Measurements from ENCODE around the gene GNAL. TPM values are rescaled to one million over a fixed set of nuclear protein-coding genes. Genes with fewer than 3 reads are reported as not detected.

GNAL gene
- total RNA-seq, 1 experiment from 2014 or later, result 0.44 TPM

DNA sequence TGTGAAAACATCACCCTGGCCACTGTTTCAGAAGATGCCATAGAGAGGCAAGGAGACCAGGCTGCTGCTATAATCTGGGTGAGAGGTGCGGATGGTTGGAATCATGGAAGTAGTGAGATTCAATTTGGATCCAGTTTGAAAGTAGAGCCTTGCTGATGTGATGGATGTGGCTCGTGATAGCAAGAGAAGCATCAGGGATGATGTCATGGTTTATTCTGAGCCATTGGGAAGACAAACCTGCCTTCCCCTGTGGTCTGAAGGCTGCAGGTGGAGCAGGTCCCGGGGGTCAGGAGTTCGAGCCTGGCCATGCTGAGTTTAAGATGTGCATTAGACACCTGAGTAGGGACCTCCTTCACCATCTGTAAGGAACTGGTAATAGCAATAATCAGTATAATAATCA is 112.5 kb downstream of the GNAL start:
- no peak overlapping the region for H3K27ac ChIP-seq (ENCODE audit: low read length)
- CTCF ChIA-PET, result no interaction called here
- H3K36me3 ChIP-seq (ENCODE audit: control insufficient read depth, insufficient read depth, low read length), result no peaks in the 10 kb centered on the region
- intact Hi-C loops (cut with micrococcal nuclease; ENCODE audit: unreplicated experiment) (no loop called here), in situ Hi-C loops (cut with HindIII; ENCODE audit: low pct_unique_long_range_greater_than_20kb, low sequenced_read_pairs) (no loop called here)
- no peak for TF ChIP-seq TCF7L2 (IDR thresholded peaks at IDR 0.05; ENCODE audit: low read depth, low read length)
- no peak for TF ChIP-seq POLR2AphosphoS5 (IDR thresholded peaks at IDR 0.05; ENCODE audit: low read depth, low read length)
- TF ChIP-seq, protein P1, sequence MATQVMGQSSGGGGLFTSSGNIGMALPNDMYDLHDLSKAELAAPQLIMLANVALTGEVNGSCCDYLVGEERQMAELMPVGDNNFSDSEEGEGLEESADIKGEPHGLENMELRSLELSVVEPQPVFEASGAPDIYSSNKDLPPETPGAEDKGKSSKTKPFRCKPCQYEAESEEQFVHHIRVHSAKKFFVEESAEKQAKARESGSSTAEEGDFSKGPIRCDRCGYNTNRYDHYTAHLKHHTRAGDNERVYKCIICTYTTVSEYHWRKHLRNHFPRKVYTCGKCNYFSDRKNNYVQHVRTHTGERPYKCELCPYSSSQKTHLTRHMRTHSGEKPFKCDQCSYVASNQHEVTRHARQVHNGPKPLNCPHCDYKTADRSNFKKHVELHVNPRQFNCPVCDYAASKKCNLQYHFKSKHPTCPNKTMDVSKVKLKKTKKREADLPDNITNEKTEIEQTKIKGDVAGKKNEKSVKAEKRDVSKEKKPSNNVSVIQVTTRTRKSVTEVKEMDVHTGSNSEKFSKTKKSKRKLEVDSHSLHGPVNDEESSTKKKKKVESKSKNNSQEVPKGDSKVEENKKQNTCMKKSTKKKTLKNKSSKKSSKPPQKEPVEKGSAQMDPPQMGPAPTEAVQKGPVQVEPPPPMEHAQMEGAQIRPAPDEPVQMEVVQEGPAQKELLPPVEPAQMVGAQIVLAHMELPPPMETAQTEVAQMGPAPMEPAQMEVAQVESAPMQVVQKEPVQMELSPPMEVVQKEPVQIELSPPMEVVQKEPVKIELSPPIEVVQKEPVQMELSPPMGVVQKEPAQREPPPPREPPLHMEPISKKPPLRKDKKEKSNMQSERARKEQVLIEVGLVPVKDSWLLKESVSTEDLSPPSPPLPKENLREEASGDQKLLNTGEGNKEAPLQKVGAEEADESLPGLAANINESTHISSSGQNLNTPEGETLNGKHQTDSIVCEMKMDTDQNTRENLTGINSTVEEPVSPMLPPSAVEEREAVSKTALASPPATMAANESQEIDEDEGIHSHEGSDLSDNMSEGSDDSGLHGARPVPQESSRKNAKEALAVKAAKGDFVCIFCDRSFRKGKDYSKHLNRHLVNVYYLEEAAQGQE (IDR thresholded peaks at IDR 0.05; ENCODE audit: insufficient read depth in 1 of 2, low read depth in 2 of 2, low read length in 1 of 2), result no peak
- TF ChIP-seq SIN3A (IDR thresholded peaks at IDR 0.05; ENCODE audit: borderline replicate concordance, insufficient read depth, low read depth, low read length), result no peak
- TF ChIP-seq, protein P2, sequence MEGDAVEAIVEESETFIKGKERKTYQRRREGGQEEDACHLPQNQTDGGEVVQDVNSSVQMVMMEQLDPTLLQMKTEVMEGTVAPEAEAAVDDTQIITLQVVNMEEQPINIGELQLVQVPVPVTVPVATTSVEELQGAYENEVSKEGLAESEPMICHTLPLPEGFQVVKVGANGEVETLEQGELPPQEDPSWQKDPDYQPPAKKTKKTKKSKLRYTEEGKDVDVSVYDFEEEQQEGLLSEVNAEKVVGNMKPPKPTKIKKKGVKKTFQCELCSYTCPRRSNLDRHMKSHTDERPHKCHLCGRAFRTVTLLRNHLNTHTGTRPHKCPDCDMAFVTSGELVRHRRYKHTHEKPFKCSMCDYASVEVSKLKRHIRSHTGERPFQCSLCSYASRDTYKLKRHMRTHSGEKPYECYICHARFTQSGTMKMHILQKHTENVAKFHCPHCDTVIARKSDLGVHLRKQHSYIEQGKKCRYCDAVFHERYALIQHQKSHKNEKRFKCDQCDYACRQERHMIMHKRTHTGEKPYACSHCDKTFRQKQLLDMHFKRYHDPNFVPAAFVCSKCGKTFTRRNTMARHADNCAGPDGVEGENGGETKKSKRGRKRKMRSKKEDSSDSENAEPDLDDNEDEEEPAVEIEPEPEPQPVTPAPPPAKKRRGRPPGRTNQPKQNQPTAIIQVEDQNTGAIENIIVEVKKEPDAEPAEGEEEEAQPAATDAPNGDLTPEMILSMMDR (IDR thresholded peaks at IDR 0.05), result no peak
- POLR2A ChIA-PET, result no interaction called here
- H3K9me3 ChIP-seq (ENCODE audit: control insufficient read depth, insufficient read depth, low read depth, low read length), result no peaks in the 10 kb centered on the region
- DNase-seq (ENCODE audit: low read depth, low spot score), result no peak
- no TSS peak for BruUV-seq (replicated peaks)
- no peaks in the 10 kb centered on the region; the same call in 1 of the 2 replicates for H3K27me3 ChIP-seq (ENCODE audit: control insufficient read depth, insufficient read depth, low read length)
- H3K4me1 ChIP-seq (ENCODE audit: control insufficient read depth, insufficient read depth, low read length), result no peaks in the 10 kb centered on the region
- no peak for ATAC-seq
- no peak overlapping the region for H3K4me3 ChIP-seq (ENCODE audit: low read depth in 2 of 2, low read length in 2 of 2)

DNA sequence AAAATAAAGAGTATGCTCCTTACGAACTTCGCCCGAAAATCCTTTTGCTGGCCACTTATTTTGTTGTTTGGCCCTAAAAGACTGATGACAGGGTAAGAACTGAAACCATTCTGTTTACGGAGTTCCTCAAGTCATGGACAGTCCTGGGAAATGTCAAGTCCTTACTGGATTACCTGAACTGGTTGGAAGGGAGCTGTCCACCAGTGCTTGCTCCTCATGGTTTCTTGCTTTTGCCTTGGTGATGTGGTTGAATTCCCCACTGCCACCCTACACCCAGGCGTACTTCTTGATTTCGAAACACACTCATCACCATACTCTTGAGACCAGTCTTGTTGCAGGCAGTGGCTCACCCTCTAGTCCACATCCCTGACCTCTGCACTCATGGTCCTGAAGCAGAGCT is 113.1 kb downstream of the GNAL start:
- H3K27me3 ChIP-seq (ENCODE audit: control insufficient read depth, insufficient read depth, low read length), result no peaks in the 10 kb centered on the region; the same call in 1 of the 2 replicates
- CTCF ChIA-PET, result no interaction called here
- in situ Hi-C loops (cut with HindIII; ENCODE audit: low pct_unique_long_range_greater_than_20kb, low sequenced_read_pairs), result no loop called here

More for the DNA sequence above, 113.1 kb downstream of the GNAL start:
- TF ChIP-seq POLR2AphosphoS5 (IDR thresholded peaks at IDR 0.05; ENCODE audit: low read depth, low read length), result no peak
- TF ChIP-seq, protein P1 (IDR thresholded peaks at IDR 0.05; ENCODE audit: insufficient read depth in 1 of 2, low read depth in 2 of 2, low read length in 1 of 2), result no peak
- TF ChIP-seq, protein P2 (IDR thresholded peaks at IDR 0.05), result no peak
- no peak for TF ChIP-seq TCF7L2 (IDR thresholded peaks at IDR 0.05; ENCODE audit: low read depth, low read length)
- TF ChIP-seq SIN3A (IDR thresholded peaks at IDR 0.05; ENCODE audit: borderline replicate concordance, insufficient read depth, low read depth, low read length), result no peak
- Histone ChIP-seq H3K9me3 (ENCODE audit: control insufficient read depth, insufficient read depth, low read depth, low read length) (no peaks in the 10 kb centered on the region), H3K4me3 (ENCODE audit: low read depth in 2 of 2, low read length in 2 of 2) (no peak overlapping the region), H3K36me3 (ENCODE audit: control insufficient read depth, insufficient read depth, low read length) (no peaks in the 10 kb centered on the region), H3K27ac (ENCODE audit: low read length) (no peak overlapping the region), H3K4me1 (ENCODE audit: control insufficient read depth, insufficient read depth, low read length) (no peaks in the 10 kb centered on the region)
- BruUV-seq (replicated peaks), result no TSS peak
- intact Hi-C loops (cut with micrococcal nuclease; ENCODE audit: unreplicated experiment), result no loop called here
- DNase-seq (ENCODE audit: low read depth, low spot score) (no peak), ATAC-seq (no peak)
- POLR2A ChIA-PET, result no interaction called here

Measured in Panc1 (cell line).